ENCODE results near the gene KRT7.

DNA sequence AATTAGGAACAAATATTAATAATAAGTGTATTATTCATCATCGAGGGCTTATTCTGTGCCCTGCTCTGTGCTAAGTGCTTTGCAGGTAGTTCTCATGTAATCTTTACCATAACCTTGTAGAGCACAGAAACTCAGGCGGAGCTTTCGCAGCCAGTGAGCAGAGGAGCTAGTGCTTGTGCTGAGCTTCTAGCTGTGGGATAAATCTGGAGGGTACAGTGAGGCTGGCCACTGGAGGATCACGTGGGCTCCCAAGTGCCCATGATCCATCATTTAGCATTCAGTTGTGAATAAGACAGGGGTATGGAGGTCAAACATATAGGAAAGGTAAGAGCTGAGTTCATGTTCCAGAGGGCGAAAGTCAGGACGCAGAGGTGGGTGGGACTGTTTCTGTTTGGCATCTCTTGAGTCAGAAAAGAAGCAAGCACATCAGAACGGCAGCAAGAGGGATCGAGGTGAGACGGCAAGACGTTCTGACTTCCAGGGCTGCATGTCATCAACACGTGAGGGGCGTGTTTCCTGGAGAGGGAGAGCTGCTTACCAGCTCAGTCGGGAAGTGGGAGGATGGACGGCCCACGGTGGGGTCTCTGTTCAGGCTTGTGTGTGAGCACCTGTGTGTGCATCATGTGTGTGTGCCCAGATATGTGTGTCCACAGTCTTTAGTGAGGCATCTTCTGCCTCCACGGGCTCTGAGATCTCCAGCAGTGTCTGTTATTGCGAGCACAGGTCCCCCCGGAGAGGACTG lies 24.4 kb upstream of the KRT7 start:
- TF ChIP-seq, protein P1, sequence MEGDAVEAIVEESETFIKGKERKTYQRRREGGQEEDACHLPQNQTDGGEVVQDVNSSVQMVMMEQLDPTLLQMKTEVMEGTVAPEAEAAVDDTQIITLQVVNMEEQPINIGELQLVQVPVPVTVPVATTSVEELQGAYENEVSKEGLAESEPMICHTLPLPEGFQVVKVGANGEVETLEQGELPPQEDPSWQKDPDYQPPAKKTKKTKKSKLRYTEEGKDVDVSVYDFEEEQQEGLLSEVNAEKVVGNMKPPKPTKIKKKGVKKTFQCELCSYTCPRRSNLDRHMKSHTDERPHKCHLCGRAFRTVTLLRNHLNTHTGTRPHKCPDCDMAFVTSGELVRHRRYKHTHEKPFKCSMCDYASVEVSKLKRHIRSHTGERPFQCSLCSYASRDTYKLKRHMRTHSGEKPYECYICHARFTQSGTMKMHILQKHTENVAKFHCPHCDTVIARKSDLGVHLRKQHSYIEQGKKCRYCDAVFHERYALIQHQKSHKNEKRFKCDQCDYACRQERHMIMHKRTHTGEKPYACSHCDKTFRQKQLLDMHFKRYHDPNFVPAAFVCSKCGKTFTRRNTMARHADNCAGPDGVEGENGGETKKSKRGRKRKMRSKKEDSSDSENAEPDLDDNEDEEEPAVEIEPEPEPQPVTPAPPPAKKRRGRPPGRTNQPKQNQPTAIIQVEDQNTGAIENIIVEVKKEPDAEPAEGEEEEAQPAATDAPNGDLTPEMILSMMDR (IDR thresholded peaks at IDR 0.05; ENCODE audit: insufficient read depth, low read length): no peak
- TF ChIP-seq GABPA (IDR thresholded peaks at IDR 0.05; ENCODE audit: low read depth): no peak
- TF ChIP-seq POLR2AphosphoS5 (IDR thresholded peaks at IDR 0.05; ENCODE audit: low read depth): no peak
- TF ChIP-seq, protein P2, sequence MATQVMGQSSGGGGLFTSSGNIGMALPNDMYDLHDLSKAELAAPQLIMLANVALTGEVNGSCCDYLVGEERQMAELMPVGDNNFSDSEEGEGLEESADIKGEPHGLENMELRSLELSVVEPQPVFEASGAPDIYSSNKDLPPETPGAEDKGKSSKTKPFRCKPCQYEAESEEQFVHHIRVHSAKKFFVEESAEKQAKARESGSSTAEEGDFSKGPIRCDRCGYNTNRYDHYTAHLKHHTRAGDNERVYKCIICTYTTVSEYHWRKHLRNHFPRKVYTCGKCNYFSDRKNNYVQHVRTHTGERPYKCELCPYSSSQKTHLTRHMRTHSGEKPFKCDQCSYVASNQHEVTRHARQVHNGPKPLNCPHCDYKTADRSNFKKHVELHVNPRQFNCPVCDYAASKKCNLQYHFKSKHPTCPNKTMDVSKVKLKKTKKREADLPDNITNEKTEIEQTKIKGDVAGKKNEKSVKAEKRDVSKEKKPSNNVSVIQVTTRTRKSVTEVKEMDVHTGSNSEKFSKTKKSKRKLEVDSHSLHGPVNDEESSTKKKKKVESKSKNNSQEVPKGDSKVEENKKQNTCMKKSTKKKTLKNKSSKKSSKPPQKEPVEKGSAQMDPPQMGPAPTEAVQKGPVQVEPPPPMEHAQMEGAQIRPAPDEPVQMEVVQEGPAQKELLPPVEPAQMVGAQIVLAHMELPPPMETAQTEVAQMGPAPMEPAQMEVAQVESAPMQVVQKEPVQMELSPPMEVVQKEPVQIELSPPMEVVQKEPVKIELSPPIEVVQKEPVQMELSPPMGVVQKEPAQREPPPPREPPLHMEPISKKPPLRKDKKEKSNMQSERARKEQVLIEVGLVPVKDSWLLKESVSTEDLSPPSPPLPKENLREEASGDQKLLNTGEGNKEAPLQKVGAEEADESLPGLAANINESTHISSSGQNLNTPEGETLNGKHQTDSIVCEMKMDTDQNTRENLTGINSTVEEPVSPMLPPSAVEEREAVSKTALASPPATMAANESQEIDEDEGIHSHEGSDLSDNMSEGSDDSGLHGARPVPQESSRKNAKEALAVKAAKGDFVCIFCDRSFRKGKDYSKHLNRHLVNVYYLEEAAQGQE (IDR thresholded peaks at IDR 0.05; ENCODE audit: insufficient replicate concordance, low read depth): no peak
